Heart right ventricle (tissue), 16 donors: ENCODE results near the gene PPP6R3. TPM values are rescaled to one million over a fixed set of nuclear protein-coding genes. Genes with fewer than 3 reads are reported as not detected.
"Not testable (repeated sequence)": the region's sequence is repeated elsewhere in the genome, so short reads cannot be mapped to it uniquely, and the experiment has no call there.

Experiments
- ATAC-seq, 8 donors: fragments of 200-7000 bp; cut with Tn5 transposase; one replicate each; pipeline ENCODE4 v1.9.1; 2020; ENCODE audit warnings: mild to moderate bottlenecking in 8 of 8, moderate library complexity in 8 of 8, moderate number of reproducible peaks in 1 of 8
- DNase-seq, 2 donors: peaks; one replicate each; pipeline ENCODE4 v3.0.0-alpha.2; 2020
- H3K27ac ChIP-seq, 10 donors: fragments of 200-600 bp; sonication (generic) in 2 of 10; one replicate each; pipeline versions ENCODE4 v1.5.0 to v1.8.0; 2020 to 2022; ENCODE audit warnings: mild to moderate bottlenecking in 3 of 10
- H3K27me3 ChIP-seq, 7 donors: fragments of 200-600 bp; one replicate each; pipeline ENCODE4 v1.8.0; 2021 to 2022; ENCODE audit warnings: mild to moderate bottlenecking in 2 of 7
- H3K36me3 ChIP-seq, 9 donors: fragments of 200-600 bp; sonication (generic) in 1 of 9; one replicate each; pipeline versions ENCODE4 v1.5.0 to v1.8.0; 2020 to 2022; ENCODE audit warnings: mild to moderate bottlenecking in 2 of 9
- H3K4me1 ChIP-seq, 9 donors: fragments of 200-600 bp; sonication (generic) in 1 of 9; one replicate each; pipeline versions ENCODE4 v1.5.0 to v1.8.0; 2020 to 2022; ENCODE audit warnings: mild to moderate bottlenecking in 4 of 9
- H3K4me3 ChIP-seq, 10 donors: fragments of 200-600 bp; sonication (generic) in 2 of 10; one replicate each; pipeline versions ENCODE4 v1.5.0 to v1.8.0; 2020 to 2022; ENCODE audit warnings: mild to moderate bottlenecking in 7 of 10, moderate library complexity in 2 of 10
- H3K9me3 ChIP-seq, 11 donors: fragments of 200-600 bp in 10 of 11; sonication (generic) in 2 of 11; one replicate each; pipeline versions ENCODE4 v1.5.0 to v1.8.0; 2013 to 2022; ENCODE audit warnings: mild to moderate bottlenecking in 2 of 11, control low read depth in 1 of 11, moderate library complexity in 1 of 11
- CTCF ChIP-seq, 9 donors: fragments of 200-600 bp; sonication (generic) in 2 of 9; IDR thresholded peaks; one replicate each; pipeline versions ENCODE4 v1.5.0 to v1.8.0; 2021 to 2022; ENCODE audit warnings: antibody characterized with exemption in 9 of 9, mild to moderate bottlenecking in 5 of 9, moderate library complexity in 1 of 9
- WGBS, 2 donors: extraction: QIAGEN DNeasy Blood & Tissue Kit; methylation state at CpG; one replicate each; pipeline ENCODE4 v1.1.7; 2013; ENCODE audit warnings: inconsistent platforms in 1 of 2; 5-methylcytosine and 5-hydroxymethylcytosine counted together
- intact Hi-C, 10 donors: fragments of 100-400 bp; cut with DNase I; formaldehyde crosslinking; loops; one replicate each; pipeline versions ENCODE4 v1.11.1 to v1.14.2; 2022
- polyA plus RNA-seq, 2 donors: library from polyadenylated mRNA; stranded (reverse); fragments of 200-250 nt; gene quantifications; one replicate each; pipeline ENCODE4 v1.2.3, GENCODE V29; 2013
- total RNA-seq, 10 donors: library from RNA; stranded (reverse); fragmentation: NEBNext Ultra II Directional in 3 of 10; extraction: Animal tissue kit (Norgen Biotek cat#: 25700) in 3 of 10; gene quantifications; one replicate each; pipeline versions ENCODE4 v1.2.1 to v1.2.4, GENCODE V29; 2021 to 2023
- donor health status: Arrhythmogenic right ventricular cardiomyopathy.
- donor health status: ischemic (EF 13 %, LVEDD 7.1; RV severe dilation, severe dysfunction).
- donor health status: healthy with polysubstance abuse.
- donor health status: DM: no; HTN: yes; CAD: no.
- donor health status: DM: no; HTN: no; CAD: no.
- donor health status: ischemic (EF 25% LVEDD 6.9; RV normal size, moderate dysfunction).
- donor health status: ischemic (EF 25% LVEDD 5.7; RV mildly dilated, moderate dysfunction).
- donor health status: healthy.
- donor health status: DM: yes; HTN: yes; CAD: no.
- donor health status: Ischemic cardiomyopathy.
- donor health status: ischemic (EF 35%, LVEDD 5.7; RV mildly dilated, moderate dysfunction).
- donor health status: nonischemic (EF 11% LVEDD 7.7; RV severe dilation, severe dysfunction).
- donor health status: DM: yes; HTN: yes; CAD: no.
- donor health status: PGD.
- donor health status: ischemic (EF 29% LVEDD 5.4; RV normal size, mild dysfunction).
- donor health status: nonischemic (EF 23%, LVEDD 6.1; RV moderate dilation, normal function).

The PPP6R3 gene
- total and polyA plus RNA-seq, 12 donors = 18.4 to 98.1 (median 80.8) TPM

DNA sequence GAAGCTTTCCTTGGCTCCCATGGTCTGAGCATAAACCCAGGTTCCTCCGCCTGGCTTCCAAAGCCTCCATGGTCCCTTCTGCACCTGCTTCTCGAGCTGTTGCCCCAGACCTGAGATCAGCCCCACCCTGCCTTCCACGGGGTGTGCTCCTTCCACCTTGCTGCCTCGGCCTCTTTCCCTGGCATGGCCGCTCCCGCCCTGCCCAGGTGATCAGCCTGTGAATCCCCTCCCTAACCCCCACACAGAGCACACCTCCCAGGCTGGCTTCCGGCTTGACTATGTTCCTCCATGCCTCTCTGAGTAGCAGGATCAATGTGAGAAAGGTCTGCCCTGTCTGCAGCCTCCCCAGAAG, 2.7 kb upstream of the PPP6R3 start:
- ATAC-seq (no peak), DNase-seq (no peak)
- peaks cover 4 to 23% (median 15%) of the 10 kb centered on the region in 9 donors for H3K4me1 ChIP-seq
- H3K27me3 ChIP-seq = no peaks in the 10 kb centered on the region
- H3K36me3 ChIP-seq = no peaks in the 10 kb centered on the region
- no peak for TF ChIP-seq CTCF (IDR thresholded peaks at IDR 0.05)
- H3K4me3 ChIP-seq = no peak overlapping the region
- intact Hi-C loops = no loop called here
- H3K27ac ChIP-seq = no peak overlapping the region
- no peaks in the 10 kb centered on the region for H3K9me3 ChIP-seq
- WGBS, 2 donors = 86 to 93% methylated on average over 7 of the region's 7 CpGs

GRCh38 chr11:68458340-68458739, 2.2 kb upstream of the PPP6R3 start:
- H3K9me3 ChIP-seq, DNase-seq, H3K27ac ChIP-seq, H3K36me3 ChIP-seq, H3K27me3 ChIP-seq, ATAC-seq, H3K4me3 ChIP-seq, intact Hi-C loops: not testable (repeated sequence)
- 88 to 92% methylated on average over 6 of the region's 6 CpGs for WGBS, 2 donors
- peaks cover 5 to 28% (median 20%) of the 10 kb centered on the region in 9 donors for H3K4me1 ChIP-seq

- no peaks in the 10 kb centered on the region for H3K36me3 ChIP-seq
- peak overlapping the region; percentile 92 to 99 (median 97) for H3K27ac ChIP-seq
- intact Hi-C loops = loop anchor here in 8 of 10 donors (5.0 to 10.0 kb wide), 9 partner anchors 55 to 377 kb away; no protein-coding TSS in a partner anchor
- H3K4me1 ChIP-seq = peaks cover 5 to 45% (median 38%) of the 10 kb centered on the region in 9 donors
- peak; percentile 91 to 97 (median 96) for ATAC-seq
- peak; percentile 93 to 99 for DNase-seq
- WGBS, 2 donors = 3 to 4% methylated on average over 51 to 56 of the region's 56 CpGs
- TF ChIP-seq CTCF (IDR thresholded peaks at IDR 0.05) = no peak
- no peaks in the 10 kb centered on the region for H3K9me3 ChIP-seq
- peak overlapping the region; percentile 62 to 94 (median 90) for H3K4me3 ChIP-seq
- H3K27me3 ChIP-seq = no peaks in the 10 kb centered on the region
Observed at GRCh38 chr11:68459886-68460740, 439 bp upstream of the PPP6R3 start.

DNA sequence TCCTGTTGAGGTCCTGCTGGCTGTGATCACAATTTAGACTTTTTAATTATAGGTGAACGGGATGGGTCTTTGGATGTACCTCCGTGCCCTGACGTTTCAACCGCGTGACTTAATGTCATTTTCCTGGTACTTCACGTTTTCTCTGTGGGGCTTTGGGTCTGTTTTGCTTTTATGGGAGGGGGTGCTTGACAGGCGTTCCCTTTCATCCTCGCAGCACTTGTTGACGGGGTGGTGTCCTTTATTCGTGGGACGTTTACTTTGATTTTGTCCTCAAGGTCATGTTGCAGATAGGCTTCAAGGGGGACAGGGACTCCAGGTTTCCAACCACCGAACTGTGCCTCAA, 994 bp downstream of the PPP6R3 start:
- H3K27ac ChIP-seq = peak overlapping the region in 8 of 10 donors; percentile 92 to 99 (median 98)
- ATAC-seq = no peak
- H3K27me3 ChIP-seq = no peaks in the 10 kb centered on the region
- no peaks in the 10 kb centered on the region for H3K36me3 ChIP-seq
- no peaks in the 10 kb centered on the region for H3K9me3 ChIP-seq
- WGBS, 2 donors = 1% methylated on average over 12 of the region's 12 CpGs
- intact Hi-C loops = loop anchor here in 8 of 10 donors (5.0 to 10.0 kb wide), 9 partner anchors 53 to 376 kb away; no protein-coding TSS in a partner anchor
- no peak for DNase-seq
- peak overlapping the region; percentile 62 to 94 (median 90) for H3K4me3 ChIP-seq
- TF ChIP-seq CTCF (IDR thresholded peaks at IDR 0.05) = no peak
- peaks cover 5 to 60% (median 50%) of the 10 kb centered on the region in 9 donors for H3K4me1 ChIP-seq

GRCh38 chr11:68463714-68464113, 3.2 kb downstream of the PPP6R3 start:
- Histone ChIP-seq H3K27ac (peak overlapping the region in 1 of 10 donors; percentile 29), H3K4me3 (peak overlapping the region in 2 of 10 donors; percentile 87 to 92), H3K9me3 (no peaks in the 10 kb centered on the region), H3K36me3 (no peaks in the 10 kb centered on the region), H3K4me1 (peaks cover 8 to 81% (median 69%) of the 10 kb centered on the region in 9 donors), H3K27me3 (no peaks in the 10 kb centered on the region)
- ATAC-seq (no peak), DNase-seq (no peak)
- no peak for TF ChIP-seq CTCF (IDR thresholded peaks at IDR 0.05)
- WGBS, 2 donors = 61 to 67% methylated on average over 1 of the region's 1 CpG
- intact Hi-C loops = loop anchor here in 8 of 10 donors (5.0 to 10.0 kb wide), 9 partner anchors 51 to 374 kb away; no protein-coding TSS in a partner anchor
